HG02588 (cell line): ENCODE results near the gene INSL3.

Experiments
- ATAC-seq: cut with Tn5 transposase; IDR thresholded peaks from one replicate; pipeline ENCODE4 v1.9.1; 2021; ENCODE audit warnings: mild to moderate bottlenecking, moderate library complexity; ENCODE audit not compliant: unreplicated experiment

INSL3 gene

GRCh38 chr19:17821190-17821589 lies at the start of gene INSL3:
TSS of gene INSL3 (minus strand) at chr19:17821519. CDS start at chr19:17821506, 13 bp downstream.
- no peak for ATAC-seq

GRCh38 chr19:17869114-17869608 lies 47.8 kb upstream of the INSL3 start:
- no peak for ATAC-seq

- ATAC-seq, result no peak
Measured at GRCh38 chr19:17868669-17869068, 47.4 kb upstream of the INSL3 start.

GRCh38 chr19:17866964-17867486 lies 45.7 kb upstream of the INSL3 start:
- no peak for ATAC-seq

- ATAC-seq, result no peak
Measured at GRCh38 chr19:17866312-17866963, 45.1 kb upstream of the INSL3 start.

- no peak for ATAC-seq
Measured at GRCh38 chr19:17865364-17866311, 44.3 kb upstream of the INSL3 start.

GRCh38 chr19:17863520-17864182 lies 42.3 kb upstream of the INSL3 start:
- ATAC-seq, result no peak

GRCh38 chr19:17862711-17863519 lies 41.6 kb upstream of the INSL3 start:
- no peak for ATAC-seq

- no peak for ATAC-seq
Measured at GRCh38 chr19:17861542-17862402, 40.5 kb upstream of the INSL3 start.

- ATAC-seq, result no peak
Measured at GRCh38 chr19:17860993-17861360, 39.7 kb upstream of the INSL3 start.

- no peak for ATAC-seq
Measured at GRCh38 chr19:17860331-17860992, 39.1 kb upstream of the INSL3 start.

- ATAC-seq, result peak; percentile 83
Measured at GRCh38 chr19:17859533-17860330, 38.4 kb upstream of the INSL3 start, which contains the start of gene RPL18A. TSS of gene RPL18A (plus strand) at chr19:17859910. CDS start at chr19:17859957, 47 bp downstream.

GRCh38 chr19:17855280-17856152 lies 34.2 kb upstream of the INSL3 start:
- ATAC-seq, result no peak

GRCh38 chr19:17854061-17854460 lies 32.7 kb upstream of the INSL3 start:
- ATAC-seq, result no peak

- no peak for ATAC-seq
Measured at GRCh38 chr19:17848595-17849292, 27.4 kb upstream of the INSL3 start.
